Osteoblast (primary cell): ENCODE results near the gene SEC23B. TPM values are rescaled to one million over a fixed set of nuclear protein-coding genes. Genes with fewer than 3 reads are reported as not detected.

Experiments
- DNase-seq: peaks from one replicate; pipeline ENCODE4 v3.0.0; 2011; ENCODE audit warnings: low spot score, mixed read lengths; ENCODE audit not compliant: insufficient read length; ENCODE audit errors: missing footprints
- H2AFZ ChIP-seq: 2 replicates; pipeline ENCODE4 v1.6.0; 2011; ENCODE audit warnings: mild to moderate bottlenecking, low read length
- H3K27ac ChIP-seq: 2 replicates; pipeline ENCODE4 v1.5.1; 2011; ENCODE audit warnings: mild to moderate bottlenecking, low read depth, low read length, moderate library complexity
- H3K27me3 ChIP-seq: 2 replicates; pipeline ENCODE4 v1.6.0; 2012; ENCODE audit warnings: mild to moderate bottlenecking, control low read depth, inconsistent platforms, low read length, moderate library complexity; ENCODE audit not compliant: insufficient read depth
- H3K36me3 ChIP-seq: 2 replicates; pipeline ENCODE4 v1.5.1; 2011; ENCODE audit warnings: mild to moderate bottlenecking, low read length, control low read depth, moderate library complexity; ENCODE audit not compliant: insufficient read depth
- H3K4me1 ChIP-seq: 2 replicates; pipeline ENCODE4 v1.5.1; 2011; ENCODE audit warnings: mild to moderate bottlenecking, low read length, control low read depth, moderate library complexity; ENCODE audit not compliant: insufficient read depth
- H3K4me2 ChIP-seq: 2 replicates; pipeline ENCODE4 v1.6.0; 2011; ENCODE audit warnings: mild to moderate bottlenecking, low read length; ENCODE audit not compliant: insufficient read depth
- H3K4me3 ChIP-seq: fragments of 200-600 bp; sonication (generic); 3 replicates; pipeline ENCODE4 v1.5.1; 2012; ENCODE audit warnings: mild to moderate bottlenecking, low read length, inconsistent platforms; ENCODE audit not compliant: insufficient read depth
- H3K79me2 ChIP-seq: 2 replicates; pipeline ENCODE4 v1.6.0; 2012; ENCODE audit warnings: mild to moderate bottlenecking, low read length, control low read depth, inconsistent platforms; ENCODE audit not compliant: insufficient read depth
- H3K9me3 ChIP-seq: 2 replicates; pipeline ENCODE4 v1.5.1; 2011; ENCODE audit warnings: low read depth, low read length, control low read depth
- H4K20me1 ChIP-seq: 2 replicates; pipeline ENCODE4 v1.6.0; 2012; ENCODE audit warnings: mild to moderate bottlenecking, low read length, control low read depth; ENCODE audit not compliant: insufficient read depth
- CTCF ChIP-seq: IDR thresholded peaks from 2 replicates; pipeline ENCODE4 v1.5.1; 2011; ENCODE audit warnings: mild to moderate bottlenecking, low read depth, low read length, moderate library complexity; ENCODE audit errors: extremely low read depth
- small RNA-seq: library from RNA; depleted of rRNA; stranded (forward); fragments of <200 nt; gene quantifications from one replicate; pipeline ENCODE3, GENCODE V24; 2012
- total RNA-seq: library from RNA; depleted of rRNA; stranded (reverse); fragments of >200 nt; gene quantifications from 2 replicates; pipeline ENCODE4 v1.2.3, GENCODE V29; 2012

The SEC23B gene
- total RNA-seq, 1 donor: 30.8 TPM

- no peak for DNase-seq
- Histone ChIP-seq H3K4me3 (no peak overlapping the region), H3K79me2 (peaks cover 44% of the 10 kb centered on the region), H3K9me3 (no peaks in the 10 kb centered on the region), H3K27ac (no peak overlapping the region), H3K27me3 (no peaks in the 10 kb centered on the region), H3K4me1 (peaks cover 8% of the 10 kb centered on the region), H4K20me1 (no peaks in the 10 kb centered on the region), H3K36me3 (no peaks in the 10 kb centered on the region), H3K4me2 (no peak overlapping the region), H2AFZ (no peak overlapping the region)
- no peak for TF ChIP-seq CTCF
Measured at GRCh38 chr20:18589941-18590674, 82.4 kb downstream of the SEC23B start.

GRCh38 chr20:18596270-18596669 is 88.5 kb downstream of the SEC23B start:
- Histone ChIP-seq H3K27me3 (no peaks in the 10 kb centered on the region), H3K36me3 (peaks cover 4% of the 10 kb centered on the region), H3K27ac (no peak overlapping the region), H3K4me3 (no peak overlapping the region), H4K20me1 (no peaks in the 10 kb centered on the region), H2AFZ (no peak overlapping the region), H3K4me1 (no peaks in the 10 kb centered on the region), H3K9me3 (no peaks in the 10 kb centered on the region), H3K4me2 (no peak overlapping the region), H3K79me2 (peaks cover 25% of the 10 kb centered on the region)
- no peak for TF ChIP-seq CTCF
- no peak for DNase-seq

- H3K79me2 ChIP-seq: no peaks in the 10 kb centered on the region
- H4K20me1 ChIP-seq: no peaks in the 10 kb centered on the region
- no peak overlapping the region for H3K27ac ChIP-seq
- no peak for DNase-seq
- H3K4me2 ChIP-seq: no peak overlapping the region
- no peaks in the 10 kb centered on the region for H3K27me3 ChIP-seq
- no peak for TF ChIP-seq CTCF
- H3K9me3 ChIP-seq: no peaks in the 10 kb centered on the region
- no peak overlapping the region for H2AFZ ChIP-seq
- peaks cover 3% of the 10 kb centered on the region for H3K36me3 ChIP-seq
- no peak overlapping the region for H3K4me3 ChIP-seq
- H3K4me1 ChIP-seq: no peaks in the 10 kb centered on the region
Measured at GRCh38 chr20:18609741-18610140, 102.0 kb downstream of the SEC23B start.

Small RNA genes lying within 50 kb of the gene (small RNA-seq; reads per million reads assigned to genes)
- gene MIR3192 (not detected), gene RN7SL638P (not detected), gene RNU6ATAC34P (not detected)

Other genes starting within 250 kb of the SEC23B start
- gene ZNF133, start 219.4 kb upstream of the SEC23B start, total RNA-seq: 18.0 and 19.5 TPM in 2 replicates
- gene DZANK1, start 40.9 kb upstream of the SEC23B start, total RNA-seq: 1.4 and 1.5 TPM in 2 replicates
- gene POLR3F, start 40.5 kb upstream of the SEC23B start, total RNA-seq: 20.3 and 20.6 TPM in 2 replicates
- 18.5 and 24.8 TPM in 2 replicates for gene RBBP9, start 10.7 kb upstream of the SEC23B start, total RNA-seq
- 53.9 and 59.7 TPM in 2 replicates for gene SMIM26, start 59.5 kb downstream of the SEC23B start, total RNA-seq
- 52.1 and 53.6 TPM in 2 replicates for gene DTD1, start 80.1 kb downstream of the SEC23B start, total RNA-seq